Glutamatergic neuron (in vitro differentiated cells): Measurements from ENCODE around the gene SLC29A3. TPM values are rescaled to one million over a fixed set of nuclear protein-coding genes. Genes with fewer than 3 reads are reported as not detected.

Experiments
- DNase-seq: peaks from one replicate; pipeline ENCODE4 v3.0.0; 2022
- H3K27ac Mint-ChIP-seq: one replicate; pipeline ENCODE4 v1.8.0; 2020; ENCODE audit warnings: mild to moderate bottlenecking, mixed read lengths, inconsistent platforms; ENCODE audit not compliant: unreplicated experiment
- H3K27me3 Mint-ChIP-seq: one replicate; pipeline ENCODE4 v1.8.0; 2020; ENCODE audit warnings: mild to moderate bottlenecking, moderate library complexity, mixed read lengths, inconsistent platforms; ENCODE audit not compliant: unreplicated experiment
- H3K36me3 Mint-ChIP-seq: one replicate; pipeline ENCODE4 v1.8.0; 2020; ENCODE audit warnings: mild to moderate bottlenecking, mixed read lengths, inconsistent platforms; ENCODE audit not compliant: unreplicated experiment
- H3K4me1 Mint-ChIP-seq: one replicate; pipeline ENCODE4 v1.8.0; 2020; ENCODE audit warnings: mild to moderate bottlenecking, low read depth, mixed read lengths, inconsistent platforms; ENCODE audit not compliant: unreplicated experiment
- H3K4me3 Mint-ChIP-seq: one replicate; pipeline ENCODE4 v1.8.0; 2020; ENCODE audit warnings: mild to moderate bottlenecking, mixed read lengths, inconsistent platforms; ENCODE audit not compliant: unreplicated experiment
- H3K9me3 Mint-ChIP-seq: one replicate; pipeline ENCODE4 v1.8.0; 2020; ENCODE audit warnings: mild to moderate bottlenecking, moderate library complexity, mixed read lengths, inconsistent platforms; ENCODE audit not compliant: unreplicated experiment
- total RNA-seq: library from RNA; stranded (reverse); fragmentation: NEBNext Ultra II Directional; extraction: Animal tissue kit (Norgen Biotek cat#: 25700); gene quantifications from one replicate; pipeline ENCODE4 v1.2.1, GENCODE V29; 2021; ENCODE audit not compliant: unreplicated experiment
- TF ChIP-seq, protein P1 (sequence below): fragments of 200-600 bp; sonication (generic); IDR thresholded peaks from one replicate; pipeline ENCODE4 v1.5.0; 2021; ENCODE audit not compliant: partially characterized antibody, unreplicated experiment

SLC29A3 gene
- total RNA-seq, 1 donor from 2014 or later = 7.8 TPM

DNA sequence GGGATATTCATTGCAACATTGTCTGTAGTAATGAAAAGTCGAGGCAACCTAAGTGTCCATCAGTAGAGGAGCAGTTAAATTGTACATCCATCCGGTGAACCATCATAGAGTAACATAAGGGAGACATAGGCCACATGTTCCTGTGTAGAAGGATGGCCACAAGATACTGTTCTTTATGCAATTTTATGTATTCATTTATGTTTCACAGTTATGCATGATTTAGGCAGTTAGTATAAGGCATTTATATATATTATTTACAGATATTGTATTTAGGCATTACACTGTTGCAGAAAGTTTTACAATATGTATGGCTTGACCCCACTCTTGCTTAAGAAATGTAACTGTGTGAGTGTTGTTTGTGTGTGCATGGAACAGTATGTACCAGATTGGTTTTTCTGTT, 41.7 kb downstream of the SLC29A3 start:
- Mint-ChIP-seq H3K9me3 (no peaks in the 10 kb centered on the region), H3K36me3 (no peaks in the 10 kb centered on the region), H3K4me3 (no peak overlapping the region), H3K27me3 (no peaks in the 10 kb centered on the region), H3K4me1 (no peaks in the 10 kb centered on the region), H3K27ac (no peak overlapping the region)
- no peak for DNase-seq
- TF ChIP-seq, protein P1, sequence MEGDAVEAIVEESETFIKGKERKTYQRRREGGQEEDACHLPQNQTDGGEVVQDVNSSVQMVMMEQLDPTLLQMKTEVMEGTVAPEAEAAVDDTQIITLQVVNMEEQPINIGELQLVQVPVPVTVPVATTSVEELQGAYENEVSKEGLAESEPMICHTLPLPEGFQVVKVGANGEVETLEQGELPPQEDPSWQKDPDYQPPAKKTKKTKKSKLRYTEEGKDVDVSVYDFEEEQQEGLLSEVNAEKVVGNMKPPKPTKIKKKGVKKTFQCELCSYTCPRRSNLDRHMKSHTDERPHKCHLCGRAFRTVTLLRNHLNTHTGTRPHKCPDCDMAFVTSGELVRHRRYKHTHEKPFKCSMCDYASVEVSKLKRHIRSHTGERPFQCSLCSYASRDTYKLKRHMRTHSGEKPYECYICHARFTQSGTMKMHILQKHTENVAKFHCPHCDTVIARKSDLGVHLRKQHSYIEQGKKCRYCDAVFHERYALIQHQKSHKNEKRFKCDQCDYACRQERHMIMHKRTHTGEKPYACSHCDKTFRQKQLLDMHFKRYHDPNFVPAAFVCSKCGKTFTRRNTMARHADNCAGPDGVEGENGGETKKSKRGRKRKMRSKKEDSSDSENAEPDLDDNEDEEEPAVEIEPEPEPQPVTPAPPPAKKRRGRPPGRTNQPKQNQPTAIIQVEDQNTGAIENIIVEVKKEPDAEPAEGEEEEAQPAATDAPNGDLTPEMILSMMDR = no peak

DNA sequence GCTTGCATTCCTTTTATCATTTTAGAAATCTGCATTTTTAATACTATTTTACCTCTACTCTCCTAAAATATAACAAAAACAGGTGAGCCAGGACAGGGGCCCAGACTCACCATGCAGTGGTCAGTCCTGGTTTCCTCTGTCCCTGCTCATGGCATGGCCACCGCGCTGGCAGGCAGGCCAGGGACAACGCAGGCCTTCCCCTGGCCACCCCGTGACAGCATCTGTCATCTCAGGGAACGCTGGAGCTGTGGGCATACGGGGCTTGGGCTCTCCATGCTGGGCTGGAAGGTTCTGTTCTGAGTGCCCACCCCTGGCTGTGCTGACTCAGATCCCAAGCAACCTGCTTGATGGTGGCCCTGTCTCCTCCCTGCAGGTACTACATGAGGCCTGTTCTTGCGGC, 42.5 kb downstream of the SLC29A3 start:
- no peaks in the 10 kb centered on the region for H3K27me3 Mint-ChIP-seq
- TF ChIP-seq, protein P1 = no peak
- H3K9me3 Mint-ChIP-seq = no peaks in the 10 kb centered on the region
- no peak overlapping the region for H3K27ac Mint-ChIP-seq
- no peak overlapping the region for H3K4me3 Mint-ChIP-seq
- DNase-seq = no peak
- H3K4me1 Mint-ChIP-seq = no peaks in the 10 kb centered on the region
- H3K36me3 Mint-ChIP-seq = no peaks in the 10 kb centered on the region

DNA sequence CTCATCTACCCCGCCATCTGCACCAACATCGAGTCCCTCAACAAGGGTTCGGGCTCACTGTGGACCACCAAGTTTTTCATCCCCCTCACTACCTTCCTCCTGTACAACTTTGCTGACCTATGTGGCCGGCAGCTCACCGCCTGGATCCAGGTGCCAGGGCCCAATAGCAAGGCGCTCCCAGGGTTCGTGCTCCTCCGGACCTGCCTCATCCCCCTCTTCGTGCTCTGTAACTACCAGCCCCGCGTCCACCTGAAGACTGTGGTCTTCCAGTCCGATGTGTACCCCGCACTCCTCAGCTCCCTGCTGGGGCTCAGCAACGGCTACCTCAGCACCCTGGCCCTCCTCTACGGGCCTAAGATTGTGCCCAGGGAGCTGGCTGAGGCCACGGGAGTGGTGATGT, 43.1 kb downstream of the SLC29A3 start:
- H3K36me3 Mint-ChIP-seq = no peaks in the 10 kb centered on the region
- peaks cover 3% of the 10 kb centered on the region for H3K27me3 Mint-ChIP-seq
- H3K27ac Mint-ChIP-seq = no peak overlapping the region
- no peak for DNase-seq
- H3K9me3 Mint-ChIP-seq = no peaks in the 10 kb centered on the region
- TF ChIP-seq, protein P1 = no peak
- H3K4me1 Mint-ChIP-seq = peaks cover 4% of the 10 kb centered on the region
- no peak overlapping the region for H3K4me3 Mint-ChIP-seq

DNA sequence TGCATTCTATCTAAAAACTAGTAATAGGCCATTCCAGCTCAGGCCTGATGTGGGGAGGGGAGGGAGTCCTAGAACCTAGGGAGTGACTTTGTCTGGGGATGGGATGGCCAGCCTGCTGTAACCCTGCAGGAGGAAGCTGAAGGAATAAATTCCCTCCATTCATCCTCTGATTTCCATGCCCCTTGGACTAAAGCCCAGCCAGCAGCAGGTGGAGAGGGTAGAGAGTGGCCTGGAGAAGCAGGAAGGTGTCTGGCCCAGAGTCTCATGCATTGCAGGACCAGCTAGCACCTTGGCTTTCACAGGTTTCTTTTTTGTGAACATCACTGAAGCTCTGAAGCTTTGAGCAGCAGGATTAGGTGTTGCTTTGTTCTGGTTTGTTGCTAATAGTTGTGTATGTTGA, 44.9 kb downstream of the SLC29A3 start:
- H3K4me1 Mint-ChIP-seq = peaks cover 5% of the 10 kb centered on the region
- H3K27ac Mint-ChIP-seq = no peak overlapping the region
- DNase-seq = no peak
- TF ChIP-seq, protein P1 = no peak
- H3K27me3 Mint-ChIP-seq = peaks cover 3% of the 10 kb centered on the region
- H3K36me3 Mint-ChIP-seq = no peaks in the 10 kb centered on the region
- H3K9me3 Mint-ChIP-seq = no peaks in the 10 kb centered on the region
- H3K4me3 Mint-ChIP-seq = no peak overlapping the region

DNA sequence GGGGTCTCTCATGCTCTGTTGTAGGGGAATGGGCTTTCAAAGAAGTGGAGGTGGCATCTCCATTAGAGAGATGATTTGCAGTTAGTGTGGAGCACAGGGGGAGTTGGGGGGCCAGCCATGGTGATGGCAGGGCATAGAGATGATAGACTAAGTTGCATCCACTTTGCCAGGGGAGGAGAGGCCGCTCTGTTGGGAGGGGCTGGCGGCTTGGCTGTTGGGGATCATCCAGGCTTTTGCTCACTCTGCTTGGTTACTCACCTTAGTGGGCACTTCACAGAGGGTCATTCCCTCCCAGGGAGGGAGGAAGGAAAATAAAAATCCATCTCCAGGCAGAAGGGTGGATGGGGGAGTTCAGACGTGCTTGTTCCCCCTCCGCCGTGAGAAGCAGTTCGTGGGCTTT, 46.3 kb downstream of the SLC29A3 start:
- Mint-ChIP-seq H3K27me3 (peaks cover 6% of the 10 kb centered on the region), H3K4me3 (no peak overlapping the region), H3K27ac (no peak overlapping the region), H3K36me3 (no peaks in the 10 kb centered on the region), H3K4me1 (peaks cover 5% of the 10 kb centered on the region), H3K9me3 (no peaks in the 10 kb centered on the region)
- no peak for DNase-seq
- TF ChIP-seq, protein P1 = no peak
